Mesendoderm (in vitro differentiated cells): ENCODE results near the gene NAPB.

Source experiments
- DNase-seq: peaks from one replicate; pipeline ENCODE4 v3.0.0; 2013
- H2AK5ac ChIP-seq: 2 replicates; pipeline ENCODE4 v1.6.1; 2013; ENCODE audit warnings: low read length, inconsistent platforms
- H2BK120ac ChIP-seq: 2 replicates; pipeline ENCODE4 v1.6.1; 2013; ENCODE audit warnings: low read depth, mild to moderate bottlenecking, low read length, moderate library complexity, mixed read lengths
- H2BK15ac ChIP-seq: replicated peaks from 2 replicates; pipeline ENCODE4 v1.6.1; 2013; ENCODE audit warnings: low read depth, mild to moderate bottlenecking, moderate library complexity
- H2BK5ac ChIP-seq: 2 replicates; pipeline ENCODE4 v1.6.1; 2013; ENCODE audit warnings: low read length, inconsistent platforms
- H3K18ac ChIP-seq: 2 replicates; pipeline ENCODE4 v1.6.1; 2013; ENCODE audit warnings: mild to moderate bottlenecking, low read length, mixed read lengths
- H3K23ac ChIP-seq: one replicate; pipeline ENCODE4 v1.6.1; 2013; ENCODE audit warnings: low read length
- H3K27ac ChIP-seq: 2 replicates; pipeline ENCODE4 v1.5.1; 2013; ENCODE audit warnings: low read depth, mild to moderate bottlenecking, inconsistent platforms, low read length, moderate library complexity
- H3K27me3 ChIP-seq: 2 replicates; pipeline ENCODE4 v1.6.1; 2013; ENCODE audit warnings: low read length, control low read depth, mild to moderate bottlenecking, inconsistent platforms; ENCODE audit not compliant: insufficient read depth, poor library complexity
- H3K36me3 ChIP-seq: 2 replicates; pipeline ENCODE4 v1.6.1; 2013; ENCODE audit warnings: low read length, inconsistent platforms; ENCODE audit not compliant: control insufficient read depth, insufficient read depth
- H3K4ac ChIP-seq: one replicate; pipeline ENCODE4 v1.6.1; 2013; ENCODE audit warnings: low read depth, mild to moderate bottlenecking, low read length, moderate library complexity
- H3K4me1 ChIP-seq: 2 replicates; pipeline ENCODE4 v1.6.1; 2013; ENCODE audit warnings: low read depth, low read length, inconsistent platforms; ENCODE audit not compliant: control insufficient read depth
- H3K4me2 ChIP-seq: 2 replicates; pipeline ENCODE4 v1.6.1; 2013; ENCODE audit warnings: low read length
- H3K4me3 ChIP-seq: 2 replicates; pipeline ENCODE4 v1.5.1; 2013; ENCODE audit warnings: mild to moderate bottlenecking, low read length
- H3K56ac ChIP-seq: one replicate; pipeline ENCODE4 v1.6.1; 2013; ENCODE audit warnings: low read length
- H3K79me1 ChIP-seq: 2 replicates; pipeline ENCODE4 v1.6.1; 2013; ENCODE audit warnings: low read length, inconsistent platforms
- H3K79me2 ChIP-seq: 2 replicates; pipeline ENCODE4 v1.6.1; 2013; ENCODE audit warnings: mild to moderate bottlenecking, low read length; ENCODE audit not compliant: control insufficient read depth, insufficient read depth
- H3K9ac ChIP-seq: 2 replicates; pipeline ENCODE4 v1.6.1; 2013; ENCODE audit warnings: low read length, inconsistent platforms
- H4K5ac ChIP-seq: one replicate; pipeline ENCODE4 v1.6.1; 2013; ENCODE audit warnings: low read length
- H4K8ac ChIP-seq: one replicate; pipeline ENCODE4 v1.6.1; 2013; ENCODE audit warnings: low read depth, mild to moderate bottlenecking, control low read depth, low read length, moderate library complexity
- WGBS: extraction: QIAGEN DNeasy Blood & Tissue Kit; methylation state at CpG from one replicate; pipeline ENCODE4 v1.1.7; 2013; ENCODE audit warnings: low lambda C conversion rate, missing lambda C conversion rate; ENCODE audit not compliant: insufficient coverage; ENCODE audit errors: extremely low coverage; 5-methylcytosine and 5-hydroxymethylcytosine counted together

The NAPB gene

DNA sequence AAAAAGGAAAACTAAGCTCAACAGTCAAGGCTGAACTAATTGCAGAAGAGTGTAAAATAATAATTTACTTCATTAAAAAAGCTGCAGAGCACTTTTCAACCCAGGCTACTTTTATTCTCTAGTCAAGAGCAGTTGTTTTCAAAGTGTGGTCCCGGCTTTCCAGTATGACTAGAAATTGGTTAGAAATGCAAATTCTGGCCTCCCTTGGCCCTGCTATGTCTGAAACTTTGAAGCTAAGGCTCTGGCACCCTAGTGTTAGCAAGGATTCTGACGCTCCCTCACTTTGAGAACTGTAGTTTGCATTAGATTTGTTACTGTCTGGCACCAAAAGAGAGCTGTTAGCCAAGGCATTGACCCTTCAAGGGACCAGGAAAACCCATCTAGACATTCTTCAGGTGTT is 80.2 kb downstream of the NAPB start:
- Histone ChIP-seq H2BK5ac (no peak overlapping the region), H4K8ac (no peak overlapping the region), H3K27me3 (no peaks in the 10 kb centered on the region), H2BK120ac (no peak overlapping the region), H4K5ac (no peak overlapping the region), H3K4me2 (no peak overlapping the region), H3K56ac (no peak overlapping the region), H3K23ac (no peak overlapping the region), H3K9ac (no peak overlapping the region), H2AK5ac (no peak overlapping the region), H3K4me1 (no peaks in the 10 kb centered on the region), H2BK15ac (no peak overlapping the region), H3K27ac (no peak overlapping the region), H3K18ac (no peak overlapping the region), H3K79me1 (no peaks in the 10 kb centered on the region), H3K4me3 (no peak overlapping the region), H3K4ac (no peak overlapping the region), H3K79me2 (no peaks in the 10 kb centered on the region), H3K36me3 (no peaks in the 10 kb centered on the region)
- DNase-seq = no peak
- WGBS = no CpG with 5 or more reads among the region's 2 CpGs

DNA sequence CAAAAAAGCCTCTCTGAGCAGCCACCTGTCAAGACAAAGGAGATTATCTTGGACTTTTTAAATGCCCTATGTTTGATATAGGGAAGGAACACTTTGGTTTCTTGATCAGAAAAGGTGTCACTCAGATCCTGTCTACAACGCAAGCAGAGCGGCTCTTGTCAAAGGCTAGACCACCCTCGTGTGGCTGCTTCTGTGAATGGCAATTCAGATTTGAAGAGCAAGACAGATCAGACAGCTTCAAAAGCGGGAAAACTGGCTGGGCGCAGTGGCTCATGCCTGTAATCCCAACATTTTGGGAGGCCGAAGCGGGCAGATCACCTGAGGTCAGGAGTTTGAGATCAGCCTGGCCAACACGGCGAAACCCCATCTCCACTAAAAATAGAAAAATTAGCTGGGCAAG is 80.8 kb downstream of the NAPB start:
- Histone ChIP-seq H3K27me3 (no peaks in the 10 kb centered on the region), H4K8ac (no peak overlapping the region), H3K27ac (no peak overlapping the region), H3K4me2 (no peak overlapping the region), H3K18ac (no peak overlapping the region), H3K9ac (no peak overlapping the region), H2BK120ac (no peak overlapping the region), H3K4ac (no peak overlapping the region), H2BK15ac (no peak overlapping the region), H3K79me2 (no peaks in the 10 kb centered on the region), H3K4me1 (no peaks in the 10 kb centered on the region), H3K56ac (no peak overlapping the region), H3K79me1 (no peaks in the 10 kb centered on the region), H2AK5ac (no peak overlapping the region), H3K23ac (no peak overlapping the region), H3K36me3 (no peaks in the 10 kb centered on the region), H2BK5ac (no peak overlapping the region), H4K5ac (no peak overlapping the region), H3K4me3 (no peak overlapping the region)
- WGBS = no CpG with 5 or more reads among the region's 9 CpGs
- DNase-seq = peak; percentile 84

DNA sequence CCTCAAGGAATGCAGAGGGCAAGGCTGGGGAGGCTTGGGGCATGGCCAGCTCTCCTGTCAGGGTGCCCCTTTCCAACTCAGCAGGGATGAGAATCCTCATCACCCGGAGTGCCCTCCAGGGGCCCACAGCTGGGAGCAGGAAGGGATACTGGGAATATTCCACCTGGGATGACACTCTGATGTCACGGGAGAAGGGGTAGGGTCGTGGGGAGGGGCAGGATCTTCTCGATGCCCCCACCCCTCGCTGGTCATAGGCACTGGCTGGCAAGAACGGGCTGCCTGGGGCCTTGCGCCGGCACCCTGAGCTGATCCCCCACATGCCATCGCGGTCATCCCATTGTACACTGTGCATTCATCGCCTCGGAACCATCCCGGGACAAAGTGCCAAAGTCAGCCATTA is 81.3 kb downstream of the NAPB start:
- no peaks in the 10 kb centered on the region for H3K36me3 ChIP-seq
- H3K23ac ChIP-seq = no peak overlapping the region
- no peak overlapping the region for H3K18ac ChIP-seq
- H3K4me3 ChIP-seq = no peak overlapping the region
- no CpG with 5 or more reads among the region's 13 CpGs for WGBS
- no peaks in the 10 kb centered on the region for H3K79me1 ChIP-seq
- H4K5ac ChIP-seq = no peak overlapping the region
- H4K8ac ChIP-seq = no peak overlapping the region
- no peak overlapping the region for H3K4me2 ChIP-seq
- no peaks in the 10 kb centered on the region for H3K79me2 ChIP-seq
- no peak overlapping the region for H3K9ac ChIP-seq
- no peak overlapping the region for H2BK15ac ChIP-seq
- DNase-seq = no peak
- no peaks in the 10 kb centered on the region for H3K4me1 ChIP-seq
- no peaks in the 10 kb centered on the region for H3K27me3 ChIP-seq
- H3K27ac ChIP-seq = no peak overlapping the region
- no peak overlapping the region for H3K56ac ChIP-seq
- H2AK5ac ChIP-seq = no peak overlapping the region
- no peak overlapping the region for H2BK5ac ChIP-seq
- H2BK120ac ChIP-seq = no peak overlapping the region
- no peak overlapping the region for H3K4ac ChIP-seq

DNA sequence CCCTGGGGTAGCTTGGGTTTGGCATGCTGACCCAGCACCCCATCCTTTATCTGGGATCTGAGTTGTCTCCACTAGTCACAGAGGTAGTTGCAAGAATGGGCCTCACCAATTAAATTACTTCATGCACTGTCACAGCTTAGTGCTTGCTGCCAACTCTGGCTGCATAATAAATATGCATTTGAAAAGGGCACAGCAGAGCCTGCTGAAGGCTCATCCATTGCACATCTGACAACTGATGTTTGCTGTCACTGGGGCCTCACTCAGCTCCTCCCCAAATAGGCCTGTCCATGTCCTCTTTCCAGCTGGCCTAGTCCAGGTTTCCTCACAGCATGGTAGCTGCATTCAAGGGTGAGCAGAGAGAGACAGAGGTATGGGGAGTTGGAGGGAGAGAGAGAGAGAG is 84.0 kb downstream of the NAPB start:
- Histone ChIP-seq H3K56ac (no peak overlapping the region), H4K8ac (no peak overlapping the region), H3K27me3 (no peaks in the 10 kb centered on the region), H3K79me1 (no peaks in the 10 kb centered on the region), H2AK5ac (no peak overlapping the region), H3K4me1 (no peaks in the 10 kb centered on the region), H2BK5ac (no peak overlapping the region), H3K4me3 (no peak overlapping the region), H3K9ac (no peak overlapping the region), H2BK15ac (no peak overlapping the region), H3K18ac (no peak overlapping the region), H3K4me2 (no peak overlapping the region), H3K27ac (no peak overlapping the region), H3K23ac (no peak overlapping the region), H2BK120ac (no peak overlapping the region), H3K79me2 (no peaks in the 10 kb centered on the region), H3K36me3 (no peaks in the 10 kb centered on the region), H3K4ac (no peak overlapping the region), H4K5ac (no peak overlapping the region)
- no peak for DNase-seq

DNA sequence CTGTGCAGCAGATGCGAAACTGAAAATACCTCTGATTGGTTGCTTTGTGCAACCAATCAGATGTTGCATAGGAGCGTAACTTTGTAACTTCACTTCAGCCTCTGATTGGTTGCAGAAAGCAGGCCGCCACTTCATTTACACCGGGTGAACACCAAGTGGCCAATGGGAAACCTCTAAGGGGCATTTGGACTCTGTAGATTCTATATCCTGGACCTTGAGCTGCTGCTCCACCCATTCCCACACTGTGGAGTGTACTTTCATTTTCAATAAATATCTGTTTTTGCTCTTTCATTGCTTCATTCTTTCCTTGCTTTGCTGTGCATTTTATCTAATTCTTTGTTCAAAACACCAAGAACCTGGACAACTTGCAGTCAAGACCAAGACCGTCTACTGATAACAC is 84.8 kb downstream of the NAPB start:
- H3K9ac ChIP-seq = no peak overlapping the region
- no peak overlapping the region for H4K8ac ChIP-seq
- H3K56ac ChIP-seq = no peak overlapping the region
- no CpG with 5 or more reads among the region's 5 CpGs for WGBS
- no peak overlapping the region for H3K4ac ChIP-seq
- no peak overlapping the region for H2BK5ac ChIP-seq
- H2BK15ac ChIP-seq = no peak overlapping the region
- H3K4me3 ChIP-seq = no peak overlapping the region
- no peak overlapping the region for H3K18ac ChIP-seq
- no peak overlapping the region for H2BK120ac ChIP-seq
- H4K5ac ChIP-seq = no peak overlapping the region
- H3K27me3 ChIP-seq = no peaks in the 10 kb centered on the region
- no peaks in the 10 kb centered on the region for H3K36me3 ChIP-seq
- H3K23ac ChIP-seq = no peak overlapping the region
- no peak for DNase-seq
- no peak overlapping the region for H3K27ac ChIP-seq
- no peak overlapping the region for H3K4me2 ChIP-seq
- no peaks in the 10 kb centered on the region for H3K79me1 ChIP-seq
- H3K79me2 ChIP-seq = no peaks in the 10 kb centered on the region
- no peak overlapping the region for H2AK5ac ChIP-seq
- H3K4me1 ChIP-seq = no peaks in the 10 kb centered on the region

DNA sequence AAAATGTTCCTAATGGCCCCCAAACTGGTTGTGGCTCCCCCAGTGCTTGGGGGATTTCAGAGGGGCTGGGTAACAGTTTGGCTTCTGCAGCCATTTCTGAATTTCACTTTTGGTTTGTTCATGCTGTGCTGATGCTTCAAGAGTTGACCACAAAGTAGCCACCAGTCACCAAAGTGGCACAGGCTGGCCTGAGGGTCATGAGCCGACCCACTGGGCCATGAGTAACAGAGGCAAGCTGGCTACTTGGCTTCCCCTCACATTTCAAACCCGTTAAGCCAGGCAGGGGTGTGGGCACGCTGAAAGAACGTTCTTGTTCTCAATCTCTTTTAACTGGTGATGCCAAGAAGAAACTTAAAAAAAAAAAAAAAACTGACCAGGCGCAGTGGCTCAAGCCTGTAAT is 85.8 kb downstream of the NAPB start:
- Histone ChIP-seq H2AK5ac (no peak overlapping the region), H4K8ac (no peak overlapping the region), H3K27me3 (no peaks in the 10 kb centered on the region), H2BK15ac (no peak overlapping the region), H2BK5ac (no peak overlapping the region), H3K4me2 (no peak overlapping the region), H3K79me2 (no peaks in the 10 kb centered on the region), H3K4me3 (no peak overlapping the region), H2BK120ac (no peak overlapping the region), H3K18ac (no peak overlapping the region), H3K4ac (no peak overlapping the region), H3K9ac (no peak overlapping the region), H3K23ac (no peak overlapping the region), H3K56ac (no peak overlapping the region), H3K36me3 (no peaks in the 10 kb centered on the region), H3K27ac (no peak overlapping the region), H4K5ac (no peak overlapping the region), H3K4me1 (no peaks in the 10 kb centered on the region), H3K79me1 (no peaks in the 10 kb centered on the region)
- WGBS = no CpG with 5 or more reads among the region's 5 CpGs
- no peak for DNase-seq
